ENCODE measurements around the gene SMOC1. TPM values are rescaled to one million over a fixed set of nuclear protein-coding genes. Genes with fewer than 3 reads are reported as not detected.

Gene SMOC1
- total and polyA plus RNA-seq, 9 of the 15 experiments (the other 6 are each of a cell fraction or from before 2014, with no cell fraction given) = 0.04 TPM; not detected in 8

DNA sequence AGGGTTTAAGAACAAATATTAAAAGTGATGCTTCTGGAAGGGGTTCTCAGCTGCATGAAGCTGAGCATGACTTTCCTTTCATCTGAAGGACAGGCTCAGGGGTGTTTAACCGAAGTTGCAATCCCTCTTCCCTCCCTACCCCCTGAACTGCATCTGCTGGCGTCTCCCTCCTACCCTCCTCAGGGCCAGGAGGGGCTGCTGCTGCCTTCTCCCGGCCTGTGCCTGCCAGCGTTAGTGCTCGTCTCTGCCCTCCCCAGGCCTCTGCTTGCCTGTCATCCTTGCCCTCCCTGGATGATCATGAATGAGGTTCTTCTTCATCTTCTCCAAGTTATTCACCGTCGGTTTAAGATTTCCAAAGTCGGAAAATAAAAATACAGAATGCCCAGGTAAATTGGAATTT, 12.2 kb downstream of the SMOC1 start:
- WGBS (ENCODE audit: insufficient coverage, low coverage, missing lambda C conversion rate) = 0% methylated on average over 7 of the region's 8 CpGs
- POLR2A ChIA-PET = no interaction called here
- FAIRE-seq = no peak

More for the DNA sequence above, 12.2 kb downstream of the SMOC1 start:
- BruUV-seq (replicated peaks) = no TSS peak
- H3K9ac ChIP-seq (ENCODE audit: insufficient read depth in 1 of 2, low read depth in 2 of 2, low read length in 2 of 2) = no peak overlapping the region
- no peak for ATAC-seq
- CTCF ChIA-PET (ENCODE audit: low intra/inter-chr PET ratio) = no interaction called here
- H3K9me1 ChIP-seq (ENCODE audit: control insufficient read depth, insufficient read depth, low read length) = no peaks in the 10 kb centered on the region
- in situ Hi-C loops (cut with MboI) = no loop called here
- no peaks in the 10 kb centered on the region for H3K79me2 ChIP-seq (ENCODE audit: control insufficient read depth, insufficient read depth, low read length)
- no peak overlapping the region for H3K4me2 ChIP-seq (ENCODE audit: insufficient read depth, low read length)
- TF ChIP-seq, protein P1, sequence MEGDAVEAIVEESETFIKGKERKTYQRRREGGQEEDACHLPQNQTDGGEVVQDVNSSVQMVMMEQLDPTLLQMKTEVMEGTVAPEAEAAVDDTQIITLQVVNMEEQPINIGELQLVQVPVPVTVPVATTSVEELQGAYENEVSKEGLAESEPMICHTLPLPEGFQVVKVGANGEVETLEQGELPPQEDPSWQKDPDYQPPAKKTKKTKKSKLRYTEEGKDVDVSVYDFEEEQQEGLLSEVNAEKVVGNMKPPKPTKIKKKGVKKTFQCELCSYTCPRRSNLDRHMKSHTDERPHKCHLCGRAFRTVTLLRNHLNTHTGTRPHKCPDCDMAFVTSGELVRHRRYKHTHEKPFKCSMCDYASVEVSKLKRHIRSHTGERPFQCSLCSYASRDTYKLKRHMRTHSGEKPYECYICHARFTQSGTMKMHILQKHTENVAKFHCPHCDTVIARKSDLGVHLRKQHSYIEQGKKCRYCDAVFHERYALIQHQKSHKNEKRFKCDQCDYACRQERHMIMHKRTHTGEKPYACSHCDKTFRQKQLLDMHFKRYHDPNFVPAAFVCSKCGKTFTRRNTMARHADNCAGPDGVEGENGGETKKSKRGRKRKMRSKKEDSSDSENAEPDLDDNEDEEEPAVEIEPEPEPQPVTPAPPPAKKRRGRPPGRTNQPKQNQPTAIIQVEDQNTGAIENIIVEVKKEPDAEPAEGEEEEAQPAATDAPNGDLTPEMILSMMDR (IDR thresholded peaks at IDR 0.05 in 2 of 3, conservative IDR thresholded peaks at IDR 0.05 in 1 of 3; ENCODE audit: insufficient read depth in 2 of 3, low read depth in 1 of 3, low read length in 3 of 3) = 0 out of 6 replicates have a peak, but pooled peaks of 1 of the 3 experiments have one; percentile 16
- TF ChIP-seq, protein P2, sequence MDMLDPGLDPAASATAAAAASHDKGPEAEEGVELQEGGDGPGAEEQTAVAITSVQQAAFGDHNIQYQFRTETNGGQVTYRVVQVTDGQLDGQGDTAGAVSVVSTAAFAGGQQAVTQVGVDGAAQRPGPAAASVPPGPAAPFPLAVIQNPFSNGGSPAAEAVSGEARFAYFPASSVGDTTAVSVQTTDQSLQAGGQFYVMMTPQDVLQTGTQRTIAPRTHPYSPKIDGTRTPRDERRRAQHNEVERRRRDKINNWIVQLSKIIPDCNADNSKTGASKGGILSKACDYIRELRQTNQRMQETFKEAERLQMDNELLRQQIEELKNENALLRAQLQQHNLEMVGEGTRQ (CRISPR knock-in tag; IDR thresholded peaks at IDR 0.05) = no peak
- TF ChIP-seq, protein P3, sequence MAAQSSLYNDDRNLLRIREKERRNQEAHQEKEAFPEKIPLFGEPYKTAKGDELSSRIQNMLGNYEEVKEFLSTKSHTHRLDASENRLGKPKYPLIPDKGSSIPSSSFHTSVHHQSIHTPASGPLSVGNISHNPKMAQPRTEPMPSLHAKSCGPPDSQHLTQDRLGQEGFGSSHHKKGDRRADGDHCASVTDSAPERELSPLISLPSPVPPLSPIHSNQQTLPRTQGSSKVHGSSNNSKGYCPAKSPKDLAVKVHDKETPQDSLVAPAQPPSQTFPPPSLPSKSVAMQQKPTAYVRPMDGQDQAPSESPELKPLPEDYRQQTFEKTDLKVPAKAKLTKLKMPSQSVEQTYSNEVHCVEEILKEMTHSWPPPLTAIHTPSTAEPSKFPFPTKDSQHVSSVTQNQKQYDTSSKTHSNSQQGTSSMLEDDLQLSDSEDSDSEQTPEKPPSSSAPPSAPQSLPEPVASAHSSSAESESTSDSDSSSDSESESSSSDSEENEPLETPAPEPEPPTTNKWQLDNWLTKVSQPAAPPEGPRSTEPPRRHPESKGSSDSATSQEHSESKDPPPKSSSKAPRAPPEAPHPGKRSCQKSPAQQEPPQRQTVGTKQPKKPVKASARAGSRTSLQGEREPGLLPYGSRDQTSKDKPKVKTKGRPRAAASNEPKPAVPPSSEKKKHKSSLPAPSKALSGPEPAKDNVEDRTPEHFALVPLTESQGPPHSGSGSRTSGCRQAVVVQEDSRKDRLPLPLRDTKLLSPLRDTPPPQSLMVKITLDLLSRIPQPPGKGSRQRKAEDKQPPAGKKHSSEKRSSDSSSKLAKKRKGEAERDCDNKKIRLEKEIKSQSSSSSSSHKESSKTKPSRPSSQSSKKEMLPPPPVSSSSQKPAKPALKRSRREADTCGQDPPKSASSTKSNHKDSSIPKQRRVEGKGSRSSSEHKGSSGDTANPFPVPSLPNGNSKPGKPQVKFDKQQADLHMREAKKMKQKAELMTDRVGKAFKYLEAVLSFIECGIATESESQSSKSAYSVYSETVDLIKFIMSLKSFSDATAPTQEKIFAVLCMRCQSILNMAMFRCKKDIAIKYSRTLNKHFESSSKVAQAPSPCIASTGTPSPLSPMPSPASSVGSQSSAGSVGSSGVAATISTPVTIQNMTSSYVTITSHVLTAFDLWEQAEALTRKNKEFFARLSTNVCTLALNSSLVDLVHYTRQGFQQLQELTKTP (IDR thresholded peaks at IDR 0.05; ENCODE audit: low read depth in 1 of 2, partially characterized antibody in 2 of 2) = no peak
- TF ChIP-seq FOXM1 (IDR thresholded peaks at IDR 0.05; ENCODE audit: low read depth) (no peak), FOXM1 (CRISPR knock-in tag; IDR thresholded peaks at IDR 0.05; ENCODE audit: low read depth) (no peak)
- no peak overlapping the region for H2AFZ ChIP-seq (ENCODE audit: low read depth, low read length)
- no peaks in the 10 kb centered on the region for H3K36me3 ChIP-seq (ENCODE audit: control insufficient read depth, insufficient read depth, low read length)
- H3K4me1 ChIP-seq (replicated peaks in 1 of 2; ENCODE audit: control insufficient read depth in 2 of 2, insufficient read depth in 2 of 2, low read length in 2 of 2) = no peaks in the 10 kb centered on the region
- H3K4me3 ChIP-seq = no peak overlapping the region
- H3K9me3 ChIP-seq (replicated peaks; ENCODE audit: control insufficient read depth, insufficient read depth, low read depth, low read length) = no peaks in the 10 kb centered on the region
- intact Hi-C loops (cut with micrococcal nuclease) = no loop called here
- DNase-seq (ENCODE audit: extremely low read depth in 1 of 4, low spot score in 3 of 4) = no peak
- no peak overlapping the region for H3K27ac ChIP-seq (ENCODE audit: extremely low read depth, low read depth, low read length)
- peaks cover 0 to 4% of the 10 kb centered on the region in 2 experiments; a peak in 1 of 5 replicates for H3K27me3 ChIP-seq (ENCODE audit: control insufficient read depth in 2 of 2, insufficient read depth in 2 of 2, low read length in 2 of 2)
- H4K20me1 ChIP-seq (replicated peaks; ENCODE audit: control insufficient read depth, insufficient read depth, low read length) = no peaks in the 10 kb centered on the region
